Thymus (tissue), 11 donors: ENCODE measurements around the gene MTMR6. TPM values are rescaled to one million over a fixed set of nuclear protein-coding genes. Genes with fewer than 3 reads are reported as not detected.

ENCODE experiments used
- DNase-seq, 9 donors: peaks; one replicate each; pipeline ENCODE4 v3.0.0-alpha.2; 2013; ENCODE audit warnings: low spot score in 9 of 9, low read depth in 6 of 9, missing footprints in 1 of 9
- H3K27ac ChIP-seq, 2 donors: one replicate each; pipeline ENCODE4 v1.5.1; 2013; ENCODE audit warnings: control low read depth in 1 of 2, low read depth in 1 of 2, low read length in 1 of 2, mild to moderate bottlenecking in 1 of 2, moderate library complexity in 1 of 2
- H3K27me3 ChIP-seq, 2 donors: one replicate each; pipeline ENCODE4 v1.5.1; 2013; ENCODE audit warnings: low read length in 1 of 2; ENCODE audit not compliant: control insufficient read depth in 2 of 2, insufficient read depth in 1 of 2
- H3K36me3 ChIP-seq, 2 donors: one replicate each; pipeline ENCODE4 v1.5.1; 2013; ENCODE audit warnings: low read length in 1 of 2, mild to moderate bottlenecking in 1 of 2, moderate library complexity in 1 of 2; ENCODE audit not compliant: control insufficient read depth in 2 of 2, insufficient read depth in 2 of 2
- H3K4me1 ChIP-seq, 2 donors: one replicate each; pipeline ENCODE4 v1.5.1; 2013; ENCODE audit warnings: low read length in 2 of 2; ENCODE audit not compliant: control insufficient read depth in 2 of 2, insufficient read depth in 2 of 2
- H3K4me3 ChIP-seq, 2 donors: one replicate each; pipeline ENCODE4 v1.5.1; 2013; ENCODE audit warnings: low read length in 2 of 2, control low read depth in 1 of 2, mild to moderate bottlenecking in 1 of 2
- H3K9me3 ChIP-seq, 2 donors: one replicate each; pipeline ENCODE4 v1.5.1; 2013; ENCODE audit warnings: low read length in 1 of 2, mild to moderate bottlenecking in 1 of 2; ENCODE audit not compliant: control insufficient read depth in 2 of 2, insufficient read depth in 1 of 2
- WGBS: extraction: QIAGEN DNeasy Blood & Tissue Kit; methylation state at CpG from one replicate; pipeline ENCODE4 v1.1.7; 2013; 5-methylcytosine and 5-hydroxymethylcytosine counted together
- polyA plus RNA-seq: library from polyadenylated mRNA; stranded (reverse); fragments of 200-250 nt; gene quantifications from one replicate; pipeline ENCODE4 v1.2.3, GENCODE V29; 2013
- total RNA-seq: library from RNA; stranded (reverse); fragments of 120-200 nt; gene quantifications from one replicate; pipeline ENCODE4 v1.2.4, GENCODE V29; 2013
- donor health status: healthy.

Gene MTMR6
- total and polyA plus RNA-seq, 2 donors = 15.8 to 17.8 TPM

DNA sequence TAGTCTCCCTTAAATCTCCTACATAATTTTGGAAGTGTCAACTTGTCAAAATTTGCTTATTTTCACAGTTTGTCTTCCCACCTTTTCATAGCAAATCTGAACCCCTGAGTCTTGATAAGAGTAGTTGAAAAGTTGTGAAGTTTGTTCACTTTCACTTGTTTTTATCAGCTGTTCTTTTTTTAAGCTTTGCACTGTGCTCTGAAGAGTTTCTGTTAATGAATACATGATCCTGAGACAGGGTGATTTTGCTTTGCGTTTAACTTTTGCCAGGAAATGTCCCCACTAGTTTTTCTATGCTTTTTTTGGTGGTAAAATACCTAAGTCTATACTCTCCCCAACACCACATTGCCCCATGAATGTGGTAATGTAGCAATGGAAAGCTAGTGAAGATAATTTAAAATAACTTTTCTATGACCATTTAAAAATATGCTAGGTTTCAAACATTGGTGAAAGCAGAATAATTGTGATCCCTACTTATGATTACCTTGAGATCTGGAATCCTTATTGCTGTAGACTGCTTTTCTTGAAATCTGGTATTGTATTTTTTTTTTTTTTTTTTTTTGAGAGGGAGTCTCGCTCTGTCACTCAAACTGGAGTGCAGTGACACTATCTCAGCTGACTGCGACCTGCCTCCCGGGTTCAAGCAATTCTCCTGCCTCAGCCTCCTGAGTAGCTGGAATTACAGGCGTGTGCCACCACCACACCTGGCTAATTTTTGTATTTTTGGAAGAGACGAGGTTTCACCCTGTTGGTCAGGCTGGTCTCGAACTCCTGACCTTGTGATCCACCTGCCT, 19.6 kb upstream of the MTMR6 start:
- peaks cover 11 to 59% of the 10 kb centered on the region in 2 donors for H3K36me3 ChIP-seq
- H3K4me3 ChIP-seq = no peak overlapping the region
- peaks cover 2 to 5% of the 10 kb centered on the region in 2 donors for H3K4me1 ChIP-seq
- no peak overlapping the region for H3K27ac ChIP-seq
- 96% methylated on average over 7 of the region's 7 CpGs for WGBS
- no peaks in the 10 kb centered on the region for H3K27me3 ChIP-seq
- no peaks in the 10 kb centered on the region for H3K9me3 ChIP-seq
- DNase-seq = no peak

DNA sequence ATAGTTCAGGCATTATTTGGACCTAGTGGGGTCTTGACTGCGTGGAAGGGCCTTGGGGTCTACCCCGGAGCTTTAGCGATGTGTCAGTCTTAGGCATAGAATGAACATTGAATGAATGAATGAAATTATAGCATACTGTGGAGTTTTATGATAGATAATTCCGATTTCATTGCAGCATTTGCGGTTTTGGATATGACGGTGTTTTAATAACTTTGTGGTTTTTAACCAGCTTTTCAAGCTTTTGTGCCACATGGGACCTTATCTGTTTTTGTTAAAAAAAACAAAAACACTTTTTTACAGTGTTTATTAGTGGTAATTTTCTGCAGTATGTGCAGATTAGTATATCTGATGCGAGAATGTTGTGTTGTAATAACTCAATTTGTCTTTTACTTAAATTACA, 14.8 kb upstream of the MTMR6 start:
- peaks cover 0 to 5% of the 10 kb centered on the region in 2 donors for H3K9me3 ChIP-seq
- DNase-seq = no peak
- 6% methylated on average over 7 of the region's 7 CpGs for WGBS
- H3K27me3 ChIP-seq = no peaks in the 10 kb centered on the region
- H3K4me1 ChIP-seq = peaks cover 8 to 11% of the 10 kb centered on the region in 2 donors
- H3K4me3 ChIP-seq = peak overlapping the region; percentile 95 to 98
- H3K27ac ChIP-seq = peak overlapping the region; percentile 93 to 96
- peaks cover 0 to 25% of the 10 kb centered on the region in 2 donors for H3K36me3 ChIP-seq

DNA sequence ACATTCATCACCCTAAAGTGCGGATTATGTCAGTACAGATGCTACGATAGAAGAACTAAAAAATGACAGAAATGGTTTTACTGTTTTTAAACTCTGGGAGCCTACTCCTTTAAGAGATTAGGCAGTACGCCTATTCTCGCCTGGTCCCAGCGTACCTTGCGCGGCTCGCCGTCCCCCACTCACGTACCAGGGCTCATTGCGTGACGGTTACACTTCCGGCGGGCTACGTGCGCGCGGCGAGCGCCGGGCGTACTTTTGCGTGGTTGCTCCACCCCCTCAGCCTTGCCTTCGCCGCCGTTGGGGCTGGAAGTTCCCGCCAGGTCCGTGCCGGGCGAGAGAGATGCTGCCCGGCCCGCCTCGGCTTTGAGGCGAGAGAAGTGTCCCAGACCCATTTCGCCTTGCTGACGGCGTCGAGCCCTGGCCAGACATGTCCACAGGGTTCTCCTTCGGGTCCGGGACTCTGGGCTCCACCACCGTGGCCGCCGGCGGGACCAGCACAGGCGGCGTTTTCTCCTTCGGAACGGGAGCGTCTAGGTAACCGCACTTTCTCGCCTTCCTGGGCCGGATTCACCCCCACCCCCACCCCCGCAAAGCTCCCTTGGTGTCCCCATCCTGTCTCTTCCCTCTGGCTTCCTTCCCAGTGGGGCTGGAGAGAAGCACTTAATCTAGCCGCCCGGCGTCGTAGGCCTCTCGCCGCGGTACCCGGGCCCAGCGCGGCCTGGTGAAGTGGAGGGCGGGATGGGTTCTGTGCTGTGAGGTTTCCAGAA, 14.2 kb upstream of the MTMR6 start, which contains the start of gene NUP58:
NUP58 (plus strand) TSS at position 279 of the 767 bp plus-strand sequence; CDS start at position 428, 149 bp downstream.
- Histone ChIP-seq H3K36me3 (peaks cover 0 to 25% of the 10 kb centered on the region in 2 donors), H3K27me3 (no peaks in the 10 kb centered on the region), H3K4me3 (peak within 1 kb of the TSS; percentile 95 to 98), H3K4me1 (peaks cover 8 to 11% of the 10 kb centered on the region in 2 donors), H3K27ac (peak within 1 kb of the TSS; percentile 93 to 96), H3K9me3 (peaks cover 0 to 5% of the 10 kb centered on the region in 2 donors)
- under 1% methylated on average over 64 of the region's 64 CpGs for WGBS
- DNase-seq = peak; percentile 89 to 96 (median 91)

DNA sequence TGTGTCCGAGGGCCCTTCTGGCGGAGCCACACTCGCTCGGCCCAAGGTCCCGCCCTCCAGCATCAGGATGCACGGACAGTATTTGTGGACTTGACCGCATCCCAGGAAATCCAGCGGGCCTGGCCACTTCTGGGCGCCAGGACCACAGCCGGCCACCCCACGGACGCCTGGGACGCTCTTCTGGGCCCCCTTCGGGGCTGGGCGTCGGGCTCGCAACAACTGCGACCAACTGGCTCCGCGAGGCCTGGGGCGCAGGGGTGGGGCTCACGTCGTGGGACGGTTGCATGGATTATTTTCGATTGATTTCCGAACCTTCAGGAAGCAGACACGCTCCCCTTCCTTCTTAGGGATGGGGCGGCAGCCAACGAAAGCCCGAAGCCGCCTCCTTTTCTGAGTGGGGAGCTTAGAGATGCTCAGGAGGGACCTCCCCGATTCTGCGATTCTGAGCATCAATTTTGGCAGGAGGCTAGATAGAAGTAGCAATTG, 13.6 kb upstream of the MTMR6 start:
- H3K4me3 ChIP-seq = peak overlapping the region; percentile 95 to 98
- WGBS = 27% methylated on average over 33 of the region's 33 CpGs

DNA sequence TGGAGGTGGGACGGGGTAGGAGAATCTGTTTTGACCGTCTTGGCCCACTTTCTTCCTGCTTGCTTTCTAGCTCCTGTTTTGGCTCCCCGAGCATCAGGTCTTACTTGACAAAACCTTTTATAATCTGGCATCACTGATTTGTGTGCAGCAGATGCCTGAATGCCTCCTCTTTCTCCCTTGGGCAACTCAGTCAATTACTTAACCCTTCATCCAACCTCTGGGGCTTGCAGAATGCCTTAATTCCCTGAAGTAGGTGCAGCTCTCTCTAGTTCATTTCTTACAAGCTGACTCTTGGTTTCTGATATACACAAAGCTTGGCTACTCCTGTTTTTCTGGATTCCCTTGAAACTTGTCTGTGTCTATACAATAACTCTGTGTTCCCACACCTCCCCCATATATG, 8.4 kb upstream of the MTMR6 start:
- peaks cover 0 to 1% of the 10 kb centered on the region in 2 donors for H3K9me3 ChIP-seq
- DNase-seq = no peak
- no peak overlapping the region for H3K4me3 ChIP-seq
- no peak overlapping the region for H3K27ac ChIP-seq
- WGBS = 88% methylated on average over 3 of the region's 3 CpGs
- no peaks in the 10 kb centered on the region for H3K27me3 ChIP-seq
- peaks cover 3 to 8% of the 10 kb centered on the region in 2 donors for H3K4me1 ChIP-seq
- no peaks in the 10 kb centered on the region for H3K36me3 ChIP-seq

More for the DNA sequence above, 13.6 kb upstream of the MTMR6 start:
- no peaks in the 10 kb centered on the region for H3K27me3 ChIP-seq
- H3K27ac ChIP-seq = peak overlapping the region; percentile 78 to 93
- peak in 1 of 9 donors; percentile 21 for DNase-seq
- peaks cover 8 to 11% of the 10 kb centered on the region in 2 donors for H3K4me1 ChIP-seq
- H3K36me3 ChIP-seq = peaks cover 0 to 24% of the 10 kb centered on the region in 2 donors
- H3K9me3 ChIP-seq = peaks cover 0 to 5% of the 10 kb centered on the region in 2 donors

DNA sequence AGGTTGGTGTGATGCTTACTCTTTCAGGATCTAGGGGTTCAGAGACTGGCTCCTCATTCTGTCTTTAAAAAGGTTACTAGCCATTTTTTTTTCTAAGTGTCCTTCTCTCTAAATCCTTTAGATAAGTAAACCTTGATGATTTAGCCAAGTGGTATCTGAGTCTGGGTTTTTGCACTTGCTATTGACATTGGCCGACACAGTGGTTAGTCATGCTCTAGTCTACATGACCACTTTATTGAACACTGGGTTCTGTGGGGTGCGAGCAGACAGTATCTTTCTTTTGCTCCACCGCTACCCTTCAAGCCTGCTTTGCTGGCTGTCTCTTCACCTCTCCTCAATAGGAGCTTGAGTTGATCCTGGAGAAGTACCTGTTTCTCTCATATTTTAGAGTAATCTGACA, 7.9 kb upstream of the MTMR6 start:
- H3K27ac ChIP-seq = no peak overlapping the region
- WGBS = 98% methylated on average over 3 of the region's 3 CpGs
- no peaks in the 10 kb centered on the region for H3K9me3 ChIP-seq
- peaks cover 0 to 7% of the 10 kb centered on the region in 2 donors for H3K4me1 ChIP-seq
- no peak overlapping the region for H3K4me3 ChIP-seq
- no peaks in the 10 kb centered on the region for H3K27me3 ChIP-seq
- no peaks in the 10 kb centered on the region for H3K36me3 ChIP-seq
- no peak for DNase-seq

DNA sequence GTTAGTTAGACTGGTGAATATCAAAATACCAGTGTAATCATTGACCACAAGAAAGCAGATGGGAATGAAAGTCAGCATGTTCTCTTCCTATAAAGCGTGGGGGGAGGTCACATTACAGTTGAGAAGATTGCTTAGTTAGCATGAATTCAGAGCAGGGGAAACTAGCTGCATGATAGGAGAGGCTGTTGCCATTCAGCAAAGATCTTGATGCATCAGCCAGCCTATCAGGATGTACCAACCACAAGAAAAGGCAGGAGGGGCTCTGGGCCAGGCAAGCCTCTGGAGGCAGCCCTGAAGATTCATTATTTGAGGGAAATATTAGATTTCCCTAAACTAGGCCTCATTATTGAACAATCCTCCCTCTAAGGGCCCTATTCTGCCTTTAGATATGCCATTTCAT, 5.0 kb upstream of the MTMR6 start:
- peaks cover 0 to 12% of the 10 kb centered on the region in 2 donors for H3K4me1 ChIP-seq
- DNase-seq = peak in 6 of 9 donors; percentile 37 to 77 (median 45)
- peak overlapping the region in 1 of 2 donors; percentile 78 for H3K27ac ChIP-seq
- H3K27me3 ChIP-seq = peaks cover 0 to 2% of the 10 kb centered on the region in 2 donors
- WGBS = 2% methylated on average over 1 of the region's 1 CpG
- no peaks in the 10 kb centered on the region for H3K36me3 ChIP-seq
- no peaks in the 10 kb centered on the region for H3K9me3 ChIP-seq
- no peak overlapping the region for H3K4me3 ChIP-seq

DNA sequence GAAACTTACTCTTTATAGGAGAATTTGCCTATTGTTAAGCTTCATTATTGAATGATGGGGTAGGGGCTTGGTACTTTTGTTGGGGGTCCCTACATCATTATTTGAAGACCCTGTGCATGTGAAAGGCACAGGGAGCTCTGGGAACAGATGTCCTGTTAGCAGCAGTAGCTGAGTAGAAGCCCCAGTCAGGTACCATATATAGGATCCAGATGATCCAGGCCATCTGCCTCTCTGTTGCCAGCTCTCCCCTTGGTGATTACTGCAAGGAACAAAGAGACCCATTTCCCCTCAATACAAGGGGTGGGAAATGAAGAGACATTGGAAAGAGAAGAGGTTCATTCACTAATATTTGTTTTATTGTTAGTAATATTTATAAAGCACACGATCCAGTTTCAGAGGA, 4.4 kb upstream of the MTMR6 start:
- 100% methylated on average over 1 of the region's 1 CpG for WGBS
- peaks cover 0 to 12% of the 10 kb centered on the region in 2 donors for H3K4me1 ChIP-seq

More for the DNA sequence above, 4.4 kb upstream of the MTMR6 start:
- DNase-seq = no peak
- peaks cover 0 to 2% of the 10 kb centered on the region in 2 donors for H3K27me3 ChIP-seq
- H3K27ac ChIP-seq = no peak overlapping the region
- H3K9me3 ChIP-seq = no peaks in the 10 kb centered on the region
- no peaks in the 10 kb centered on the region for H3K36me3 ChIP-seq
- no peak overlapping the region for H3K4me3 ChIP-seq
